Thyroid gland (tissue), 4 donors: ENCODE results near the gene DUSP7.

Experiments used
- POLR2A ChIP-seq, 2 donors: fragments of 450-650 bp; IDR thresholded peaks; one replicate each; pipeline ENCODE4 v1.6.1; 2017; ENCODE audit warnings: antibody characterized with exemption in 2 of 2, mild to moderate bottlenecking in 2 of 2, moderate library complexity in 1 of 2
- TF ChIP-seq, protein P1 (sequence below), 6 experiments: fragments of 200-600 bp in 3 of 6; fragments of 450-650 bp in 3 of 6; sonication (generic) in 3 of 6; IDR thresholded peaks; one replicate each; pipeline ENCODE4 v1.5.1; 2016 to 2019; ENCODE audit warnings: antibody characterized with exemption in 6 of 6, mild to moderate bottlenecking in 2 of 6, inconsistent platforms in 1 of 6, moderate library complexity in 1 of 6

DNA sequence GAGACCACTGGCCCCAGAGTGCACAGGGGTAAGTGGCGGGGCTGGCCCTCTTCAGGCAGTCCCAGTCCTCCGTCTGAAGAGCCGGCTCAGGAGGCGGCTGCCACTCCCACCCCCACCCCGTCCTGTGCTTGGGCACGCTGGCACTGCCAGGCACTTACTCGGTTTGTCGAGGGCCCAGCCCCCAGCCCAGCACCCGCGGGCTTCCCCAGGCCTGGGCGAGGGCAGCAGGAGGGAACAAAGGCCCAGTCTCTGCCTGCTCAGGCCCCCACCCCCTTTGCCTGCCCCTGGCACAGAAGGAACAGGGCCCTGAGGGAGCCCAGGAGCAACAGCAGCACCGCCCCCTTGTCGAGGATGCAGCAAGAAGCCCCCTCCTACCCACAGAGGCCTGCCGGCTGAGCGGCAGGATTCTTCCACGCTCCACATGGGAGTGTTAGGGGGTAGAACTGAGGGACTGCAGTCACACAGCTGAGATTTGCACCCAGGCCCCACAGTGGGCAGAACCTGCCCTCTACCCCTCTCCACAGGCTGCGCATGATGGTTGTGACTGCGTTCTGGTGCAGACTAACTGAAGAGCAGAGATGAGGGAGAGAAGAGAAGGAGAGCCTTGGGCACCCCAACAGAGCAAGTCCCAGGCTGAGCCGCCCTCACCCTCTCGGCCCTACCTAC, 8.9 kb downstream of the DUSP7 start:
- TF ChIP-seq, protein P1, sequence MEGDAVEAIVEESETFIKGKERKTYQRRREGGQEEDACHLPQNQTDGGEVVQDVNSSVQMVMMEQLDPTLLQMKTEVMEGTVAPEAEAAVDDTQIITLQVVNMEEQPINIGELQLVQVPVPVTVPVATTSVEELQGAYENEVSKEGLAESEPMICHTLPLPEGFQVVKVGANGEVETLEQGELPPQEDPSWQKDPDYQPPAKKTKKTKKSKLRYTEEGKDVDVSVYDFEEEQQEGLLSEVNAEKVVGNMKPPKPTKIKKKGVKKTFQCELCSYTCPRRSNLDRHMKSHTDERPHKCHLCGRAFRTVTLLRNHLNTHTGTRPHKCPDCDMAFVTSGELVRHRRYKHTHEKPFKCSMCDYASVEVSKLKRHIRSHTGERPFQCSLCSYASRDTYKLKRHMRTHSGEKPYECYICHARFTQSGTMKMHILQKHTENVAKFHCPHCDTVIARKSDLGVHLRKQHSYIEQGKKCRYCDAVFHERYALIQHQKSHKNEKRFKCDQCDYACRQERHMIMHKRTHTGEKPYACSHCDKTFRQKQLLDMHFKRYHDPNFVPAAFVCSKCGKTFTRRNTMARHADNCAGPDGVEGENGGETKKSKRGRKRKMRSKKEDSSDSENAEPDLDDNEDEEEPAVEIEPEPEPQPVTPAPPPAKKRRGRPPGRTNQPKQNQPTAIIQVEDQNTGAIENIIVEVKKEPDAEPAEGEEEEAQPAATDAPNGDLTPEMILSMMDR (IDR thresholded peaks at IDR 0.05) = no peak
- TF ChIP-seq POLR2A (IDR thresholded peaks at IDR 0.05) = no peak
